Smooth muscle cell of trachea (primary cell): ENCODE results near the gene TLK1. TPM values are rescaled to one million over a fixed set of nuclear protein-coding genes. Genes with fewer than 3 reads are reported as not detected.

Experiments
- total RNA-seq: library from RNA; depleted of rRNA; stranded (reverse); fragments of >200 nt; gene quantifications from 2 replicates; pipeline ENCODE4 v1.2.1, GENCODE V29; 2014

The TLK1 gene
- total RNA-seq, result 33.7 and 34.6 TPM in 2 replicates

GRCh38 chr2:171160119-171160955 is at the start of gene TLK1:
Gene TLK1 (minus strand): TSS chr2:171160893. CDS start chr2:171160428, 465 bp downstream.

Other genes with a start within 250 kb of the TLK1 start
- gene GORASP2, start 231.6 kb downstream of the TLK1 start, total RNA-seq, result 34.6 and 39.5 TPM in 2 replicates